ENCODE data around the gene IL6. TPM values are rescaled to one million over a fixed set of nuclear protein-coding genes. Genes with fewer than 3 reads are reported as not detected.
A peak's percentile ranks its signal among the peaks of the same experiment; 100 is the strongest.
"Not testable (repeated sequence)": the region's sequence is repeated elsewhere in the genome, so short reads cannot be mapped to it uniquely, and the experiment has no call there.

Gene IL6
- not detected for total RNA-seq

DNA sequence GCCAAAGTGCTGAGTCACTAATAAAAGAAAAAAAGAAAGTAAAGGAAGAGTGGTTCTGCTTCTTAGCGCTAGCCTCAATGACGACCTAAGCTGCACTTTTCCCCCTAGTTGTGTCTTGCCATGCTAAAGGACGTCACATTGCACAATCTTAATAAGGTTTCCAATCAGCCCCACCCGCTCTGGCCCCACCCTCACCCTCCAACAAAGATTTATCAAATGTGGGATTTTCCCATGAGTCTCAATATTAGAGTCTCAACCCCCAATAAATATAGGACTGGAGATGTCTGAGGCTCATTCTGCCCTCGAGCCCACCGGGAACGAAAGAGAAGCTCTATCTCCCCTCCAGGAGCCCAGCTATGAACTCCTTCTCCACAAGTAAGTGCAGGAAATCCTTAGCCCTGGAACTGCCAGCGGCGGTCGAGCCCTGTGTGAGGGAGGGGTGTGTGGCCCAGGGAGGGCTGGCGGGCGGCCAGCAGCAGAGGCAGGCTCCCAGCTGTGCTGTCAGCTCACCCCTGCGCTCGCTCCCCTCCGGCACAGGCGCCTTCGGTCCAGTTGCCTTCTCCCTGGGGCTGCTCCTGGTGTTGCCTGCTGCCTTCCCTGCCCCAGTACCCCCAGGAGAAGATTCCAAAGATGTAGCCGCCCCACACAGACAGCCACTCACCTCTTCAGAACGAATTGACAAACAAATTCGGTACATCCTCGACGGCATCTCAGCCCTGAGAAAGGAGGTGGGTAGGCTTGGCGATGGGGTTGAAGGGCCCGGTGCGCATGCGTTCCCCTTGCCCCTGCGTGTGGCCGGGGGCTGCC lies at the start of gene IL6:
Gene IL6, plus strand, starts transcription at position 294 of the 807 bp plus-strand sequence. Its CDS starts 63 bp downstream, at position 357.
- peak in 1 of 2 donors; percentile 48 for DNase-seq (ENCODE audit: low spot score in 2 of 2)
- FAIRE-seq, result no peak

DNA sequence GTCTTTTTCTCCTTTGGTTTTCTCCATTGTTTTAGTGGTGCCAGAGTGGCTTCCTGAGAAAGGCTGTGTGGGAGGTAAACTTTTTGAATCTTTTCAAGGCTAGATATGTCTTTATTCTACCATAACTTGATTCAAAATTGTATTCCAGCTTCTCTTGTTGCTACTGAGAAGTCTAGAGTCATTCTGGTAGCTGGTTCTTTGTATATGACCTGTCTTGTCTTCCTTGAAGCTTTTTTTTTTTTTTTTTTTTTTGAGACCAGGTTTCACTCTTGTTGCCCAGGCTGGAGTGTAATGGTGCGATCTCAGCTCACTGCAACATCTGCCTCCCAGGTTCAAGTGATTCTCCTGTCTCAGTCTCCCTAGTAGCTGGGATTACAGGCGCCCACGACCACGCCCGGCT lies 49.7 kb upstream of the IL6 start:
- DNase-seq (ENCODE audit: low spot score in 2 of 2); FAIRE-seq: not testable (repeated sequence)

DNA sequence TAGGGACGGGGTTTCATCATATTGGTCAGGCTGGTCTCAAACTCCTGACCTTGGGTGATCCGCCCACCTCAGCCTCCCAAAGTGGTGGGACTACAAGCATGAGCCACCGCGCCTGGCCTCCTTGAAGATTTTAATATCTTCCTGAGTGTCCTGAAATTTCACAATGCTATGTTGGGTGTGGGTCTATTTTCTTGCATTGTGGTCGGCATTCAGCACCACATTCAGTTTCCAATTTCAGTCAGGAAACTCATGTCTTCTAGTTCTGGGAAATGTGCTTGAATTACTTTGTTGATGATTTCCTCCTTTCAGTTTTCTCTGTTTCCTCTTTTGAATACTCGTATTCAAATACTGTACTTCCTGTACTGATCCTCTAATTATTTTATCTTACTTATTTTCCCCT lies 49.3 kb upstream of the IL6 start:
- DNase-seq (ENCODE audit: low spot score in 2 of 2) (no peak), FAIRE-seq (no peak)

DNA sequence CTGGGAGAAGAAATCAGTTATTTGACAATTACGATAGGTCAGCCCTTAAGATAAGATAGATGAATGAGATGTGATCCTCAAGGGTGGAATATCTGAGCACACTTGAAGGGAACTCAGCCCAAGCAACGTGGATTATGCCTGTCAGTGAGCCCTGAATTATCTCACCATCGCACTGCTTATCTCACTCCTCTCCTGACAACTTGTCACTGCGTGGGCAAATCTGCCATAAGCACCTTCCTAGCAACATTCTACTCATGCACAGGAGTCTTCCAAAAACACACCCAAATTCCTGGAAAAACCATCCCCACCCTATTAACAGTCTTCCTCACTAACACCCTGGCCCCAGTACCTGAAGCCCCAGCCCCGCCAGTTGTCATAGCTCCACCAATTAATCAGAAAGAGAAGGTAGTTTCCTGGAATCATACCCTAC lies 46.5 kb upstream of the IL6 start:
- DNase-seq (ENCODE audit: low spot score in 2 of 2) (no peak), FAIRE-seq (no peak)

DNA sequence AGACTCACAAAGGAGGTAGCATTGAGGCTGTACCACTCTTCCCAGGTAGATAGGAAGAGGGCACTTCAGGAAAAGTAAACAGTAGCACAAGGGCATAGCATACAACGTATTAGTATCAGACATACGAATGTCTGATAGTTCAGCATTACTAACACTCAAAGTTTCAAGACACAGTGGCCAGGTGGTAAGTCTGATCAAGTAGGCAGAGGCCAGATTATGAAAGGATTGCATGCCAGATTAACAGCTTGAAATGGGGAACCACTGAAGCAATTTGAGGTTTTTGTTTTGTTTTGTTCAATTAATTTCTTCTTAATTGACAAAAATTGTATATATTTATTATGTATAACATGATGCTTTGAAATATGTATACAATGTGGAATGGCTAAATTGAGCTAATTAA lies 45.7 kb upstream of the IL6 start:
- DNase-seq (ENCODE audit: low spot score in 2 of 2), result no peak
- no peak for FAIRE-seq

DNA sequence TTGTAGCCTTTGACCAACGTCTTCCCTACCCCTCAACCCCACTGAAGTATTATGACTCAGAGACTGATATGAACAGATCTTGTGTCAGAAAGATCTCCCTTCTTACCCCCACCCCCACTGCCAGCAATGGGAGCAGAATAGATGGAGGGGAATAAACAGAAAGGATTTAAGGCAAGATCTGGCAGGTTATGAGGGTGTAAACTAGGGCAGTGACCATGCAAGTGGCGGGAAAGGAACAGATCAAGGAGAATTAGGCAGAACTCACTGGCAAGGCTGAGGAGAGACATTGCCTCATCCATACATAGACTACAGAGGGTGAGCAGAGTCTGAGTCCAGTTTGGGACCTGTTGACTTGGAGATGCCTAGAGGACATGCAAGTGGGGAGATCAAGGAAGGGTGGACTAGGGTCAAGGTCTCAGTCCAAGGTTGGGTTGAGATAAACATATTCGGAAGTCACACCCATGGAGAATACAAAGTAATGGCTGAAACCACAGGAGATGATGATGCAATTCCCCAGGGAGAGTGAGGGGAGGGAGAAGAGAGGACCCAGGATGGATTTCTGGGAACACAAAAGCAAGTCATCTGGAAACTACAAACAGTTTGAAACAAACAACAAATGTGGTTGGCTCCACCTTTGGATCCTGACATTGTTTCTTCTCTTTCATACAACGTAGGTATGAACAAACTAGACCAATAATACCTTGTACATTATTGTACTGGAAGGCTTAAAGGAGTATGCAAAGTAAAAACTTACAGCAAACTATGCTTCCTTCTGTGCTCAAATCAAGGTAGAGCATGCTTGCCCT lies 44.9 kb upstream of the IL6 start:
- no peak for DNase-seq (ENCODE audit: low spot score in 2 of 2)
- FAIRE-seq, result no peak

DNA sequence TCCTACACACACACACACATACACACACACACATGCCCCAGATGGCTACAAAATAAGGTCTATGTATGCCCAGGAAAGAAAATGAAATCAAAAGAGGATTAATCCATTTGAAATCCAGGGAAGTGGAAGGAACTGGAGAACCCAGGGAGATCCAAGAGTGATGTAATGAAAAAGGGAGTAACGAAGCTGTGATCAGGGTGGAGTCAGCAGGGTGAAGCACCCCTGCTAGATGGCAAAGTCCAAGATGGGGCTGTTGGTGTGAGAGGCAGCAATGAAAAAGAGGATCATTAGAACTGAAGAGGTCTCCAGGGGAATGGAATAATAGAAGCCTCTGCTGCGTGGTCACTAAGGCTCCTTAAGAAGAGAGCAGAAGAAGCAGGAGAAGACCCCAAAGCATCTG lies 43.6 kb upstream of the IL6 start:
- no peak for FAIRE-seq
- no peak for DNase-seq (ENCODE audit: low spot score in 2 of 2)

DNA sequence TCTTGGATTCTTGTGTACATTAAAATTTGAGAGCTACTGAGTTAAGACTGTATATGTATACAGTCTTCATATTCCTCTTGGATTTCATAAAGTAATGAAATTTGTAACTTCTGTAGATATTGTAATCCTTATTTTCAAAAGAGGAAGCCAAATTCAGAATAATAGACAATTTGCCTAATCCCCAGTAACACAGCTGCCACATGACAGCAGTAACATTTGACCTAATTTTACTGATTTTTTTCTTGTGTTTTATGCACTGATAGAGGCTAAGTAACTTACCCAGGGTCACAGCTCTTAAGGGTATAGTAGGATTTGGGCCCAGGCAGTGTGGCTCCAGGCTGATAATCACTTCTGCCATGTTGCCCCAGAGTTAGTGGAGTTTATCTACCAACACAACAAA lies 40.4 kb upstream of the IL6 start:
- DNase-seq (ENCODE audit: low spot score in 2 of 2) (no peak), FAIRE-seq (no peak)

DNA sequence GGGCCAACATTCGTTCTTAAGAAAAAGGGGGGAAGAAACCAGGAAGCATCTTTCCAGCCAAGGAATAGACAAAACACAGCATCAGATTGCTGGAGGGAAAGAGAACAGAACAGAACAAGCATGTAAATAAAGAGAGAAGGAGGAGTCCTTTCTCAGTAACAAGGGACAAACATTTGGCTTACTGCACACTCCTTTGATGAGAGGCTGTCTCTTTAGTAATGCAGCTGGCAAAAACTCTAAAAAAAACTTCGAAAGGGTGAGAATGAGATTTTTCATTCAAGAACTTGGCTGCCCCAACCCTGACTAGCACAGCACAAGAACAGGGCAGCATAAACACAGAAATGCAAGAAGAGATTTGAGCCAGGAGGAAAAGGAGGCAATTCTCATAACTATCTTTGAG lies 38.9 kb upstream of the IL6 start:
- no peak for DNase-seq (ENCODE audit: low spot score in 2 of 2)
- no peak for FAIRE-seq

DNA sequence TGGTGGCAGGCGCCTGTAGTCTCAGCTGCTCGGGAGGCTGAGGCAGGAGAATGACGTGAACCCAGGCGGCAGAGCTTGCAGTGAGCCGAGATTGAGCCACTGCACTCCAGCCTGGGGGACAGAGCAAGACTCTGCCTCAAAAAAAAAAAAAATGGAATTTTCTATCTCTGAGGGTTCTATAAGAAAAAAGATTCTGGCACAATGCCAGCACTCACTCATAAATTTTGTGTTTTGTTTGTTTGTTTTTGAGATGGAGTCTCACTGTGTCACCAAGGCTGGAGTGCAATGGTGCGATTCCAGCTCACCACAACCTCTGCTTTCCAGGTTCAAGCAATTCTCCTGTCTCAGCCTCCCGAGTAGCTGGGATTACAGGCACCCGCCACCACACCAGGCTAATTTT lies 38.1 kb upstream of the IL6 start:
- DNase-seq (ENCODE audit: low spot score in 2 of 2), result not testable (repeated sequence)

DNA sequence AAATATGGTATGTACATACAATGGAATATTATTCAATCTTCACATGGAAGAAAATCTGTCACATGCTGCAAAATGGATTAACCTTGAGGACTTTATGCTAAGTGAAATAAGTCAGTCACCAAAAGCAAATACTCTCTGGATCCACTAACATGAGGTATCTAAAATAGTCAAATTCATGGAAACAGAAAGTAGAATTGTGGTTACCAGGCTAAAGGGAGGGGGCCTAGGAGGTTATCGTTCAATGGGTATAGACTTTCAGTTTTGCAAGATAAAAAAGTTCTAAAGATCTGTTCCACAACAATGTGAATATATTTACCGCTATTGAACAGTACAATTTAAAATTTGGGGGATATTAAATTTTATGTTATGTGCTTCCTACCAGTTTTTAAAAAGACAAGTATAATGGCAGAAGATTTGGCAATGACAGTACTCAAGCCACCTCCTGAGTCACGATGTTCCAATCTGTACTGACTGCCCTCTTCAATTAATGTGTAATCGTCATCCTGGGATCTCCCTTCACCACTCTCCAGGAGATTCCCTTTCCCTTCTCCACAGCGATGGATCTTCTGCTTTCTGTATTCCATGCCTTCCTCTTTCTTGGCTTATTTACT lies 32.3 kb upstream of the IL6 start:
- no peak for FAIRE-seq

More for the DNA sequence above, 38.1 kb upstream of the IL6 start:
- FAIRE-seq, result not testable (repeated sequence)

DNA sequence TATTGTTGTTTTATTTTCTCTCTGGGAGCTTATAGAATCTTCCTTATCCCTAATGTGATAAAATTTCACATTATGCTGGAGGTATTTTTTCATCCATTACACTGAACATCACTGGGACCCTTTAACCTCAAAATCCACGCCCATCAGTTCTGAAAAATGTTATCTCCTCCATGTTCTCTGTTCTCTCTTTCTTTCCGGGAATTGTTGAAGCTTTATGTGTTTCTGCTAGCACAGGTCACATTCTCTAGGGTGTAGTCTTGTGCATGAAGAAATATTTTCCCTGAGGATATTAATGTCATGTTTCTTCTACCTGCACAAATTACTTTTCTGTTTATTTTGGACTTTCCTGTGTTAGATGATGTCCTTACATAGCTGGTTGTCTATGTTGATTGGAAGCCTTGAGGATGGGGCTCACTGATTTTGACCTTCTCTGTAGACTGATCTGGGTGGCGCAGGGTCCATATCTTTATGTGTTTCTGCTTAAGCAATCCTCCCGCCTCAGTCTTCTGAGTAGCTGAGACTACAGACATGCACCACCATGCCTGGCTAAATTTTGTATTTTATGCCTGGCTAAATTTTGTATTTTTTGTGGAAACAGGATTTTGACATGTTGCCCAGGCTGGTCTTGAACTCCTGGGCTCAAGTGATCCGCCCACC lies 31.4 kb upstream of the IL6 start:
- FAIRE-seq (no peak), DNase-seq (ENCODE audit: low spot score in 2 of 2) (no peak)

More for the DNA sequence above, 32.3 kb upstream of the IL6 start:
- no peak for DNase-seq (ENCODE audit: low spot score in 2 of 2)

DNA sequence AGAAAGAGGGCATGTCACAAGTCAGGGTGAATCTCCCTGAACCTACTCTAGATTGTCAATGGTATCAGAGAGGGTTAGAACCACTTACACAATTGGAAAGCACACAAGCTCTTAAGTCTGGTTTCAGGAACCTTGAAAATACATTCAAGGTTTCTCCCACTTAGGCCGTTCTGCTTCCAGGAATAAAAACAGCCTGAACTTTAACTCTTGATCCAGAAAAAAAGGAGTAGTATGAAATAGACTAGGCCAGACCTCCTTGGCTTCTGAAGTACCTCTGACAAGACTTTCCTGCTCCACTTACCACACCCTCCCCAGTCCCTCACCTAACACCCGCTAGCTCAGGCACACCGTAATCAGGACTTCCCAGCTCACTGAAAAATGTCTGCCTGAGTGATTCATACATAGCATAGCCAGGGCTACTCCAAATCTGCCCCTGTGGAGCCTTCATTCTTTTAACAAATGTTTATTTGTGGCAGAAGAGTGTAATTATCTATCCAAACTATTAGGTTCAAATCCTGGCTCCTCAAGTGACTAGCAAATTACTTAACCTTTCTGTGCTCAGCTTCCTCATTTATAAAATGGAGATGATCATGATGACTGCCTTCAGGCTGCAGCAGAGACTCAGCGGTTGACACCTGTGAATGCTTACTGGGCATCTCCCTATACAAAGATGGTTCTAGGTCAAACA lies 30.3 kb upstream of the IL6 start:
- FAIRE-seq (no peak), DNase-seq (ENCODE audit: low spot score in 2 of 2) (no peak)

DNA sequence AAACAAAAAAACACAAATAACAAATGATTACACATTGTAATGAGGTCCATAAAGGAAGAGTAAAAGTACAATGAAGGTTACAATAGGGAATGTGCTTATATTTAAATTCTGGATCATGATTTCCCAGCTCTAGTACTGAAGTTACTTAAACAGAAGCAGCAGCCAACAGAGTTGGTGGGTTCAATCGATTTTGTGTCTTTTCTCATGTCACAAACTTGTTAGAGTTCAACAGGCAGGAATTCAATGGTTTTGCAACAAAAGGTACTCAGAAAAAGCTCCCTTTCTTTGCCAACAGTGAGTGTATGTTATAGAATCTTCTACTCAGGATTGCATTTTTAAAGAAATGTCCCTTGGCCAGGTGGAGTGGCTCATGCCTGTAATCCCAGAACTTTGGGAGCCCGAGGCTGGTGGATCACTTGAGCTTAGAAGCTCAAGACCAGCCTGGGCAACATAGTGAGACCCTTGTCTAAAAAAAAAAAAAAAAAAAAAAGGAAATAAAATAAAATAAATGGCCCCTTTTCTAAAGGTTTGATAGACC lies 29.6 kb upstream of the IL6 start:
- DNase-seq (ENCODE audit: low spot score in 2 of 2) (no peak), FAIRE-seq (no peak)

DNA sequence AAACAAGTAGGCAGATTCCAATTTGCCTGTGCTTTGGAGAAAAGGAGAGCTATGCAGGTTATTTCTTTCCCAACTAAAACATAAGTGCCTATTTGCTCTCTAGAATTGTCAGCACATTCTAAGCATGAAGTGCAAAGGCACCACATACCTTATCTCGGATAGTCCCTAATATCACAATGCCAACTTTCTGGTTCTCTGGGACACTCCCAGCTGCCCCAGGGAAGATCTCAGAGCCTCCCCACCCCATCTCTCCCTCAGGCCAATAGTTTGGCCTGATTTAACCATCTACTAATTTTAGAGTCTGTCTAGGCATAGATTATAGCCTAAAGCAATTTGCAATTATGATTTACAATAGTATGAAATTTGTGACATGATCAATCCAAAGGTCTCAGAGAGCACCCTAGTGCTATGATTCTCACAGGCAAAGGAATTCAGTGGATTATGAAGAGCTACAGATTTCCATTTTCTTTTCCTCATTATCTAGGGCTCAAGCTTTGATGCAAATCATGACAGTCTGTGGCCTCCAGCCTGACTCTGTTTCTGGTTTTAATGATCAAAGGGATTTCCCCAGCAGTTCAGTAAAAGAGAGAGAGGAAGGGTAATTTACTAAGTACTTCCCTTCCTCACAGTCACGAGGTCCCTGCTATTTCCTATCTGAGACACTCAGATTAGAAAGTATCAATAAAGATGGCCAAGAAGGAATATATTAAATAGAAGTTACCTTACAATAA lies 29.0 kb upstream of the IL6 start:
- FAIRE-seq (no peak), DNase-seq (ENCODE audit: low spot score in 2 of 2) (no peak)

DNA sequence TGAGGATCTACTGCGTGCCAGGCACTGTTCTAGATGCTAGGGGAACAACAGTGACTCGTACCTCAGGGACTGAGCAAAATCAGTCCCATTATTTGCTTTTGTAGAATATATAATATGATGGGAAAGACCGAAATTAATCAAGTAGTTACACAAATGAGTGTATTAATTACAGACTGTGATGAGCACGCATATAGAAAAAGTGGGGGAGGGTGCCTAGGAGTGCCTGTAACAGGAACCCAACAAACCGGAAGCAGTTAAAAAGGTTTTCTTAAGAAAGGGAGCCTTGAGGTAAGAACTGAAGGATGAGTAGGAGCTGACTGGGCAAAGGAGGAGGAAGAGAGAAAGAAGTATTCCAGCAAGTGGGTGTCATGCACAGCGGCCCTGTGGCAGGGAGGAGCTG lies 28.2 kb upstream of the IL6 start:
- FAIRE-seq, result no peak
- DNase-seq (ENCODE audit: low spot score in 2 of 2), result no peak

DNA sequence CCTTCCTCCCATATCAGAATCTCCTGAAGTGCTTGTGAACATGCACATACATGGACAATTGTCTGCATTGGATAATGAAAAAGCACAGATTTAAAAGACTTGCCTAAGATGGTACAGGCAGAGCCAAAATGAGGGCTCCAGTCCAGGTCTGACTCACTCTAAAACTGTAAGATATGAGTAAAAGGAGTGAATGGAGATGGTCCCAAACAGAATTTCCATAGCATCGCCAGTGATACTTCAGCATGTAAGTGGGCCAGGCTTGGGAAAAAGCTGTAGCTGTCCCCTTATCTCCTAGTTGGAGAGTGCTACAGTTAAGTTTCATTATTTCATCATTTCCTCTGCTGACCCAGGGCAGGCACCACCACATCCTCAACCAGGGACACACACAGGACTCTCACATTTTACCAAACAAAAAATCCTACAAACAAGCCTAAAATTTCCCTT lies 26.4 kb upstream of the IL6 start:
- FAIRE-seq, result no peak

DNA sequence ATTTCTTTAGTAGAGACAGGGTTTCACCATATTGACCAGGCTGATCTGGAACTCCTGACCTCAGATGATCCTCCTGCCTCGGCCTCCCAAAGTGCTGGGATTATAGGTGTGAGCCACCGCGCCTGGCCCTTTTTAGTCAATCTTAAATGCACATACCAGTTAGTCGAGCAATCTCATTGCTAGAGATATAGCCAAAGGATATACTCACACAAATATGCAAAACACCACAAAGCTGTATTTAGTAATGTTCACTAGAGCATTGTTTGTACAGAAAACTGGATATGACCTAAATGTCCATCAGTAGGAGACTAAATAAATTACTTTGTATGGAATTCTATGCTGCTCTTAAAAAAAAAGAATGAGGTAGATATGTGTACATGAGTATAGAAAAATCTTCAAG lies 24.5 kb upstream of the IL6 start:
- no peak for DNase-seq (ENCODE audit: low spot score in 2 of 2)
- no peak for FAIRE-seq

More for the DNA sequence above, 26.4 kb upstream of the IL6 start:
- DNase-seq (ENCODE audit: low spot score in 2 of 2), result no peak
